Activated naive CD8-positive, alpha-beta T cell treated with anti-CD3 and anti-CD28 coated beads, Interleukin-2, amount 10 ng/mL, durations not matched to agents 7 days and 5 days (primary cell): Measurements from ENCODE around the gene TCERG1L. TPM values are rescaled to one million over a fixed set of nuclear protein-coding genes. Genes with fewer than 3 reads are reported as not detected.
"Not testable (repeated sequence)": the region's sequence is repeated elsewhere in the genome, so short reads cannot be mapped to it uniquely, and the experiment has no call there.

Source experiments
- ATAC-seq: fragments of 150-1000 bp; cut with Tn5 transposase; one replicate; pipeline ENCODE4 v1.10.0; 2021; ENCODE audit warnings: low read depth, moderate library complexity
- POLR2A ChIA-PET: fragments of 350-600 bp; sonication (Branson Sonifier 250); formaldehyde crosslinking; loops from one replicate; lab custom pipeline; 2021; ENCODE audit warnings: antibody characterized with exemption; lab: Charles Lee
- DNase-seq: peaks from one replicate; pipeline ENCODE4 v3.0.0; 2021
- H3K27ac Mint-ChIP-seq: one replicate; pipeline ENCODE4 v1.8.0; 2022; ENCODE audit warnings: mild to moderate bottlenecking, mixed read lengths
- H3K27me3 Mint-ChIP-seq: one replicate; pipeline ENCODE4 v1.8.0; 2022; ENCODE audit warnings: mild to moderate bottlenecking, moderate library complexity, mixed read lengths
- H3K36me3 Mint-ChIP-seq: one replicate; pipeline ENCODE4 v1.8.0; 2021; ENCODE audit warnings: mild to moderate bottlenecking, mixed read lengths
- H3K4me1 Mint-ChIP-seq: one replicate; pipeline ENCODE4 v1.8.0; 2021; ENCODE audit warnings: mixed read lengths
- H3K4me3 Mint-ChIP-seq: one replicate; pipeline ENCODE4 v1.8.0; 2022; ENCODE audit warnings: mild to moderate bottlenecking, moderate library complexity, mixed read lengths
- H3K9me3 Mint-ChIP-seq: one replicate; pipeline ENCODE4 v1.8.0; 2021; ENCODE audit warnings: mixed read lengths
- total RNA-seq, 2 experiments: library from RNA; stranded (reverse); gene quantifications; one replicate each; pipeline ENCODE4 v1.2.3, GENCODE V29; 2021

The TCERG1L gene
- total RNA-seq, 2 experiments from 2014 or later = 0.20 to 0.36 TPM

- Mint-ChIP-seq H3K36me3 (no peaks in the 10 kb centered on the region), H3K4me1 (no peaks in the 10 kb centered on the region), H3K9me3 (peaks cover 2% of the 10 kb centered on the region), H3K27ac (no peak overlapping the region), H3K4me3 (no peak overlapping the region), H3K27me3 (no peaks in the 10 kb centered on the region)
- DNase-seq = no peak
- POLR2A ChIA-PET = no interaction called here
- no peak for ATAC-seq
These were observed 132.8 kb downstream of the TCERG1L start for GRCh38 chr10:131178521-131179331.

GRCh38 chr10:131177431-131178327 is 133.8 kb downstream of the TCERG1L start:
- H3K36me3 Mint-ChIP-seq = no peaks in the 10 kb centered on the region
- no peaks in the 10 kb centered on the region for H3K27me3 Mint-ChIP-seq

GRCh38 chr10:131176907-131177306 is 134.6 kb downstream of the TCERG1L start:
- H3K4me1 Mint-ChIP-seq = no peaks in the 10 kb centered on the region
- POLR2A ChIA-PET = no interaction called here
- H3K27ac Mint-ChIP-seq = no peak overlapping the region
- no peak overlapping the region for H3K4me3 Mint-ChIP-seq
- no peaks in the 10 kb centered on the region for H3K27me3 Mint-ChIP-seq
- peaks cover 2% of the 10 kb centered on the region for H3K9me3 Mint-ChIP-seq
- no peak for ATAC-seq
- no peaks in the 10 kb centered on the region for H3K36me3 Mint-ChIP-seq
- no peak for DNase-seq

More at GRCh38 chr10:131177431-131178327, 133.8 kb downstream of the TCERG1L start:
- POLR2A ChIA-PET = no interaction called here
- DNase-seq (no peak), ATAC-seq (no peak)
- H3K4me1 Mint-ChIP-seq = no peaks in the 10 kb centered on the region
- H3K27ac Mint-ChIP-seq = no peak overlapping the region
- H3K4me3 Mint-ChIP-seq = no peak overlapping the region
- H3K9me3 Mint-ChIP-seq = peaks cover 2% of the 10 kb centered on the region

GRCh38 chr10:131176324-131176723 is 135.2 kb downstream of the TCERG1L start:
- ATAC-seq, H3K4me3 Mint-ChIP-seq, POLR2A ChIA-PET, H3K27me3 Mint-ChIP-seq, H3K9me3 Mint-ChIP-seq, DNase-seq, H3K4me1 Mint-ChIP-seq, H3K36me3 Mint-ChIP-seq, H3K27ac Mint-ChIP-seq: not testable (repeated sequence)

- Mint-ChIP-seq H3K36me3 (no peaks in the 10 kb centered on the region), H3K27me3 (no peaks in the 10 kb centered on the region), H3K4me3 (no peak overlapping the region), H3K4me1 (no peaks in the 10 kb centered on the region), H3K27ac (no peak overlapping the region), H3K9me3 (peaks cover 2% of the 10 kb centered on the region)
- ATAC-seq (no peak), DNase-seq (no peak)
- POLR2A ChIA-PET = no interaction called here
These were observed 135.6 kb downstream of the TCERG1L start for GRCh38 chr10:131175891-131176290.

GRCh38 chr10:131174651-131175540 is 136.6 kb downstream of the TCERG1L start:
- H3K27me3 Mint-ChIP-seq = no peaks in the 10 kb centered on the region
- no peaks in the 10 kb centered on the region for H3K4me1 Mint-ChIP-seq
- DNase-seq = no peak
- POLR2A ChIA-PET = no interaction called here
- no peak overlapping the region for H3K4me3 Mint-ChIP-seq
- H3K9me3 Mint-ChIP-seq = peaks cover 2% of the 10 kb centered on the region
- H3K27ac Mint-ChIP-seq = no peak overlapping the region
- no peaks in the 10 kb centered on the region for H3K36me3 Mint-ChIP-seq
- no peak for ATAC-seq

- no peak overlapping the region for H3K27ac Mint-ChIP-seq
- no peaks in the 10 kb centered on the region for H3K27me3 Mint-ChIP-seq
- POLR2A ChIA-PET = no interaction called here
- no peak for DNase-seq
- ATAC-seq = no peak
- no peaks in the 10 kb centered on the region for H3K36me3 Mint-ChIP-seq
- no peaks in the 10 kb centered on the region for H3K4me1 Mint-ChIP-seq
- H3K9me3 Mint-ChIP-seq = peaks cover 2% of the 10 kb centered on the region
- no peak overlapping the region for H3K4me3 Mint-ChIP-seq
These were observed 137.3 kb downstream of the TCERG1L start for GRCh38 chr10:131174211-131174565.

GRCh38 chr10:131173484-131174210 is 137.9 kb downstream of the TCERG1L start:
- Mint-ChIP-seq H3K36me3 (no peaks in the 10 kb centered on the region), H3K4me1 (no peaks in the 10 kb centered on the region), H3K27ac (no peak overlapping the region), H3K9me3 (peaks cover 2% of the 10 kb centered on the region), H3K4me3 (no peak overlapping the region), H3K27me3 (no peaks in the 10 kb centered on the region)
- DNase-seq = no peak
- POLR2A ChIA-PET = no interaction called here
- no peak for ATAC-seq

- peaks cover 2% of the 10 kb centered on the region for H3K9me3 Mint-ChIP-seq
- H3K4me1 Mint-ChIP-seq = no peaks in the 10 kb centered on the region
- H3K27ac Mint-ChIP-seq = no peak overlapping the region
- H3K36me3 Mint-ChIP-seq = no peaks in the 10 kb centered on the region
- ATAC-seq (no peak), DNase-seq (no peak)
- no peaks in the 10 kb centered on the region for H3K27me3 Mint-ChIP-seq
- no peak overlapping the region for H3K4me3 Mint-ChIP-seq
- POLR2A ChIA-PET = no interaction called here
These were observed 139.1 kb downstream of the TCERG1L start for GRCh38 chr10:131172433-131172832.

GRCh38 chr10:131169146-131169545 is 142.4 kb downstream of the TCERG1L start:
- Mint-ChIP-seq H3K27me3 (no peaks in the 10 kb centered on the region), H3K36me3 (no peaks in the 10 kb centered on the region), H3K4me1 (no peaks in the 10 kb centered on the region), H3K4me3 (no peak overlapping the region), H3K9me3 (no peaks in the 10 kb centered on the region), H3K27ac (no peak overlapping the region)
- ATAC-seq = no peak
- DNase-seq = no peak
- POLR2A ChIA-PET = no interaction called here

GRCh38 chr10:131168238-131168875 is 143.2 kb downstream of the TCERG1L start:
- POLR2A ChIA-PET = no interaction called here
- H3K4me3 Mint-ChIP-seq = no peak overlapping the region
- H3K27ac Mint-ChIP-seq = no peak overlapping the region
- H3K36me3 Mint-ChIP-seq = no peaks in the 10 kb centered on the region
- H3K27me3 Mint-ChIP-seq = no peaks in the 10 kb centered on the region
- no peaks in the 10 kb centered on the region for H3K9me3 Mint-ChIP-seq
- no peaks in the 10 kb centered on the region for H3K4me1 Mint-ChIP-seq
- DNase-seq = no peak
- ATAC-seq = no peak

GRCh38 chr10:131167036-131167860 is 144.3 kb downstream of the TCERG1L start:
- no peaks in the 10 kb centered on the region for H3K36me3 Mint-ChIP-seq
- no peaks in the 10 kb centered on the region for H3K4me1 Mint-ChIP-seq
- ATAC-seq (no peak), DNase-seq (no peak)
- POLR2A ChIA-PET = no interaction called here
- no peak overlapping the region for H3K4me3 Mint-ChIP-seq
- H3K27ac Mint-ChIP-seq = no peak overlapping the region
- no peaks in the 10 kb centered on the region for H3K9me3 Mint-ChIP-seq
- H3K27me3 Mint-ChIP-seq = no peaks in the 10 kb centered on the region
